Liver (tissue), 3 donors: Measurements from ENCODE around the gene AP1S1.

ENCODE experiments used
- FOXA1 ChIP-seq: IDR thresholded peaks from 2 replicates; pipeline ENCODE4 v1.6.1; 2016; ENCODE audit warnings: antibody characterized with exemption
- GABPA ChIP-seq, 2 donors: IDR thresholded peaks in 1 of 2; conservative IDR thresholded peaks in 1 of 2; 2 replicates each; pipeline ENCODE4 v1.6.1; 2016; ENCODE audit warnings: antibody characterized with exemption in 2 of 2, mild to moderate bottlenecking in 1 of 2, moderate library complexity in 1 of 2
- RXRA ChIP-seq, 2 donors: IDR thresholded peaks; 2 replicates each; pipeline ENCODE4 v1.6.1; 2017 to 2018; ENCODE audit warnings: antibody characterized with exemption in 2 of 2, mild to moderate bottlenecking in 1 of 2
- SP1 ChIP-seq: IDR thresholded peaks from 2 replicates; pipeline ENCODE4 v1.6.1; 2018; ENCODE audit warnings: antibody characterized with exemption, mild to moderate bottlenecking
- TF ChIP-seq, protein P1 (sequence below): fragments of 150-350 bp; IDR thresholded peaks from 2 replicates; pipeline ENCODE4 v1.5.1; 2017; ENCODE audit warnings: improper control_type of control experiment, low read depth, low read length; ENCODE audit not compliant: missing input control
- donor health status: healthy.
- donor health status: healthy.

DNA sequence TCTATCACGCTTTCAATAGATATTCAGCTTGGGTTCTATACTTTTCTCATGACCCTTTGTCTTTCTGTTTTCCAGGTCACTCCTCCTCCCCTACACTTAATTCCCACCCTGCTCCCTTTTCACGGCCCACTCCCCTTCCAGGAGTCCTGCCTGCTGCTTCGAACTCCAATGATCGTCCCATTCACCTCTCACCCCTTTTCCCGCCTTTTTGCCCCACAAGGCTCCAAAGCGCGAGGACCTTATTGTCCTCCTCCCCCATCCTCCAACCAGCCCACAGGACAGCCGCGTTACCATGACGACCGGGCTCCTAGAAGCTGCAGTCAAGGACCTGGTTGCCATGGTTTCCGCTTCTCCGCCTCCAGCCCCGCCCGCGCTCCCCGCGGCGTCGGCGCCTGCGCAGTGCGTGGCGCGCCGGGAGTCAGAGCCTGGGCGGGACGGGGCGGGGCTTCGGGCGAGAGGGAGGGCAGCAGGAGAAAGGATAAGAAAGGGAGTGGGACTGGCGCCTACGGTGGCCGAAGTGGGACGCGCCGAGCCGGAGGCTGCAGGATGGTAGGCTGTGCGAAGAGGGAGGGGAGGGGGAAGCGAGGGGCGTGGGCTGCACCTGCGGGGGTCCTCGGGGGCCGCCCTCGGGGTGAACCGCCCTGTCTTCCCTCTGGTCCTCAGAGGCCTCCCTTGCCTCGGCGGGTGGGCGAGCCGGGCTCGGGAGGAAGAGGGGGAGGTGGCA, at the start of gene AP1S1:
- TF ChIP-seq, protein P1, sequence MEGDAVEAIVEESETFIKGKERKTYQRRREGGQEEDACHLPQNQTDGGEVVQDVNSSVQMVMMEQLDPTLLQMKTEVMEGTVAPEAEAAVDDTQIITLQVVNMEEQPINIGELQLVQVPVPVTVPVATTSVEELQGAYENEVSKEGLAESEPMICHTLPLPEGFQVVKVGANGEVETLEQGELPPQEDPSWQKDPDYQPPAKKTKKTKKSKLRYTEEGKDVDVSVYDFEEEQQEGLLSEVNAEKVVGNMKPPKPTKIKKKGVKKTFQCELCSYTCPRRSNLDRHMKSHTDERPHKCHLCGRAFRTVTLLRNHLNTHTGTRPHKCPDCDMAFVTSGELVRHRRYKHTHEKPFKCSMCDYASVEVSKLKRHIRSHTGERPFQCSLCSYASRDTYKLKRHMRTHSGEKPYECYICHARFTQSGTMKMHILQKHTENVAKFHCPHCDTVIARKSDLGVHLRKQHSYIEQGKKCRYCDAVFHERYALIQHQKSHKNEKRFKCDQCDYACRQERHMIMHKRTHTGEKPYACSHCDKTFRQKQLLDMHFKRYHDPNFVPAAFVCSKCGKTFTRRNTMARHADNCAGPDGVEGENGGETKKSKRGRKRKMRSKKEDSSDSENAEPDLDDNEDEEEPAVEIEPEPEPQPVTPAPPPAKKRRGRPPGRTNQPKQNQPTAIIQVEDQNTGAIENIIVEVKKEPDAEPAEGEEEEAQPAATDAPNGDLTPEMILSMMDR = no peak
- no peak for TF ChIP-seq SP1
- TF ChIP-seq GABPA (IDR thresholded peaks at IDR 0.05 in 1 of 2, conservative IDR thresholded peaks at IDR 0.05 in 1 of 2) = peak in 1 of 2 donors; percentile 50
- no peak for TF ChIP-seq RXRA (IDR thresholded peaks at IDR 0.05)
- TF ChIP-seq FOXA1 = no peak
